HTERT RPE-1 (cell line): ENCODE results near the gene CHRNA4.
"Not testable (repeated sequence)": the region's sequence is repeated elsewhere in the genome, so short reads cannot be mapped to it uniquely, and the experiment has no call there.

Experiments used
- in situ Hi-C: fragments of 300-500 bp; cut with MboI; formaldehyde crosslinking; loops from 4 replicates; pipeline ENCODE4 v1.14.3; 2020; ENCODE audit warnings: low sequenced_read_pairs

The CHRNA4 gene

GRCh38 chr20:63351326-63351700, 9.8 kb downstream of the CHRNA4 start:
- in situ Hi-C loops, result no loop called here

- in situ Hi-C loops, result no loop called here
Observed at GRCh38 chr20:63350597-63351325, 10.4 kb downstream of the CHRNA4 start.

- in situ Hi-C loops, result no loop called here
Observed at GRCh38 chr20:63350196-63350595, 11.0 kb downstream of the CHRNA4 start.

GRCh38 chr20:63349516-63349895, 11.6 kb downstream of the CHRNA4 start:
- in situ Hi-C loops, result no loop called here

GRCh38 chr20:63348828-63349515, 12.2 kb downstream of the CHRNA4 start:
- in situ Hi-C loops, result no loop called here

- in situ Hi-C loops, result no loop called here
Observed at GRCh38 chr20:63347950-63348827, 13.0 kb downstream of the CHRNA4 start.

GRCh38 chr20:63347081-63347741, 13.9 kb downstream of the CHRNA4 start:
- in situ Hi-C loops, result no loop called here

GRCh38 chr20:63346131-63347080, 14.7 kb downstream of the CHRNA4 start:
- in situ Hi-C loops, result no loop called here

GRCh38 chr20:63345328-63346100, 15.6 kb downstream of the CHRNA4 start:
- in situ Hi-C loops, result no loop called here

GRCh38 chr20:63344616-63345327, 16.4 kb downstream of the CHRNA4 start:
- in situ Hi-C loops, result no loop called here

GRCh38 chr20:63343460-63344445, 17.4 kb downstream of the CHRNA4 start:
- in situ Hi-C loops, result no loop called here

GRCh38 chr20:63342561-63343459, 18.3 kb downstream of the CHRNA4 start:
- in situ Hi-C loops, result no loop called here

GRCh38 chr20:63340158-63340688, 20.9 kb downstream of the CHRNA4 start:
- in situ Hi-C loops, result not testable (repeated sequence)

- in situ Hi-C loops, result not testable (repeated sequence)
Observed at GRCh38 chr20:63339154-63340094, 21.7 kb downstream of the CHRNA4 start.
